Measurements from ENCODE around the gene RCAN2.

GRCh38 chr6:46469021-46469420 is 22.2 kb downstream of the RCAN2 start:
- TF ChIP-seq ZNF121 (CRISPR knock-in tag; conservative IDR thresholded peaks at IDR 0.05) (no peak), NFE2L1 (tag; IDR thresholded peaks at IDR 0.05; ENCODE audit: borderline replicate concordance, low read depth) (no peak), KAT2B (IDR thresholded peaks at IDR 0.05; ENCODE audit: low read depth, low read length) (no peak), MECOM (CRISPR knock-in tag; IDR thresholded peaks at IDR 0.05) (no peak), TAF9B (IDR thresholded peaks at IDR 0.05; ENCODE audit: partially characterized antibody) (no peak), FOXJ3 (CRISPR knock-in tag; IDR thresholded peaks at IDR 0.05) (no peak)
- TF ChIP-seq, protein P1, sequence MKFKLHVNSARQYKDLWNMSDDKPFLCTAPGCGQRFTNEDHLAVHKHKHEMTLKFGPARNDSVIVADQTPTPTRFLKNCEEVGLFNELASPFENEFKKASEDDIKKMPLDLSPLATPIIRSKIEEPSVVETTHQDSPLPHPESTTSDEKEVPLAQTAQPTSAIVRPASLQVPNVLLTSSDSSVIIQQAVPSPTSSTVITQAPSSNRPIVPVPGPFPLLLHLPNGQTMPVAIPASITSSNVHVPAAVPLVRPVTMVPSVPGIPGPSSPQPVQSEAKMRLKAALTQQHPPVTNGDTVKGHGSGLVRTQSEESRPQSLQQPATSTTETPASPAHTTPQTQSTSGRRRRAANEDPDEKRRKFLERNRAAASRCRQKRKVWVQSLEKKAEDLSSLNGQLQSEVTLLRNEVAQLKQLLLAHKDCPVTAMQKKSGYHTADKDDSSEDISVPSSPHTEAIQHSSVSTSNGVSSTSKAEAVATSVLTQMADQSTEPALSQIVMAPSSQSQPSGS (CRISPR knock-in tag; IDR thresholded peaks at IDR 0.05), result no peak

Data from K562 (cell line).